Ascending aorta (tissue), 2 donors: ENCODE measurements around the gene FAM78B. TPM values are rescaled to one million over a fixed set of nuclear protein-coding genes. Genes with fewer than 3 reads are reported as not detected.

Experiments
- DNase-seq, 2 donors: peaks; one replicate each; pipeline ENCODE4 v3.0.0-alpha.2; 2019; ENCODE audit warnings: low spot score in 2 of 2
- H3K27ac ChIP-seq, 2 donors: fragments of 200-600 bp; sonication (generic); one replicate each; pipeline ENCODE4 v1.5.1; 2016 to 2017; ENCODE audit warnings: mild to moderate bottlenecking in 1 of 2
- H3K27me3 ChIP-seq: fragments of 200-600 bp; sonication (generic); one replicate; pipeline ENCODE4 v1.5.1; 2017
- H3K36me3 ChIP-seq, 2 donors: fragments of 200-600 bp; sonication (generic); one replicate each; pipeline ENCODE4 v1.5.1; 2016
- H3K4me1 ChIP-seq, 2 donors: fragments of 200-600 bp; sonication (generic); one replicate each; pipeline ENCODE4 v1.5.1; 2016 to 2017; ENCODE audit warnings: mild to moderate bottlenecking in 1 of 2
- H3K4me3 ChIP-seq, 2 donors: fragments of 200-600 bp; sonication (generic); one replicate each; pipeline ENCODE4 v1.5.1; 2016 to 2017; ENCODE audit warnings: mild to moderate bottlenecking in 1 of 2
- H3K9me3 ChIP-seq, 2 donors: fragments of 200-600 bp; sonication (generic); one replicate each; pipeline ENCODE4 v1.5.1; 2016
- intact Hi-C: fragments of 100-400 bp; cut with DNase I; formaldehyde crosslinking; loops from one replicate; pipeline ENCODE4 v1.15.1; 2023
- total RNA-seq: library from RNA; depleted of rRNA; stranded (reverse); fragments of >200 nt; gene quantifications from one replicate; pipeline ENCODE4 v1.1.0, GENCODE V29; 2016
- TF ChIP-seq, protein P1 (sequence below), 3 experiments: fragments of 200-600 bp in 2 of 3; fragments of 450-650 bp in 1 of 3; sonication (generic) in 2 of 3; IDR thresholded peaks; one replicate each; pipeline ENCODE4 v1.5.1; 2016 to 2019; ENCODE audit warnings: antibody characterized with exemption in 3 of 3, mild to moderate bottlenecking in 1 of 3, moderate library complexity in 1 of 3

FAM78B gene
- total RNA-seq, 1 donor from 2014 or later: not detected

DNA sequence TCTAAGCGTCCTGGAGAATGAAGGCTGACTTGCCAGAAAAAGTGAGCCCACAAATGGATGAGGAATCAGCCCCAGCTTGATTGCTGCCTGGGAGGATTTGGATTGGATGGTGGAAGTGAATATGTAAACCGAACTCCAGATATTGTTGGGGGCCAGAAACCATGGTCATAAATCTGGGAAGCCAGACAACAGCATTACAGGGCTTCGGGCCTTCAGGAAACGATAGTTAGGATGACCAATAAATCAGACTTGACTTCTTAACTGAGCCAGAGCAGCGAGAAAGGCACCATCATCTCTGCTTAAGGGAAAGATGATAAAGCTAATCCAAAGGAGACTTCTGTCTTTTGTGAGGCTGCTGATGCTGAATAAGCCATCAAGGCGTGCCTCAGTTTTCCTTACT, 26.6 kb downstream of the FAM78B start:
- Histone ChIP-seq H3K4me3 (no peak overlapping the region), H3K36me3 (no peaks in the 10 kb centered on the region), H3K27ac (no peak overlapping the region), H3K4me1 (no peaks in the 10 kb centered on the region), H3K9me3 (no peaks in the 10 kb centered on the region), H3K27me3 (no peaks in the 10 kb centered on the region)
- DNase-seq: no peak
- intact Hi-C loops: no loop called here
- TF ChIP-seq, protein P1, sequence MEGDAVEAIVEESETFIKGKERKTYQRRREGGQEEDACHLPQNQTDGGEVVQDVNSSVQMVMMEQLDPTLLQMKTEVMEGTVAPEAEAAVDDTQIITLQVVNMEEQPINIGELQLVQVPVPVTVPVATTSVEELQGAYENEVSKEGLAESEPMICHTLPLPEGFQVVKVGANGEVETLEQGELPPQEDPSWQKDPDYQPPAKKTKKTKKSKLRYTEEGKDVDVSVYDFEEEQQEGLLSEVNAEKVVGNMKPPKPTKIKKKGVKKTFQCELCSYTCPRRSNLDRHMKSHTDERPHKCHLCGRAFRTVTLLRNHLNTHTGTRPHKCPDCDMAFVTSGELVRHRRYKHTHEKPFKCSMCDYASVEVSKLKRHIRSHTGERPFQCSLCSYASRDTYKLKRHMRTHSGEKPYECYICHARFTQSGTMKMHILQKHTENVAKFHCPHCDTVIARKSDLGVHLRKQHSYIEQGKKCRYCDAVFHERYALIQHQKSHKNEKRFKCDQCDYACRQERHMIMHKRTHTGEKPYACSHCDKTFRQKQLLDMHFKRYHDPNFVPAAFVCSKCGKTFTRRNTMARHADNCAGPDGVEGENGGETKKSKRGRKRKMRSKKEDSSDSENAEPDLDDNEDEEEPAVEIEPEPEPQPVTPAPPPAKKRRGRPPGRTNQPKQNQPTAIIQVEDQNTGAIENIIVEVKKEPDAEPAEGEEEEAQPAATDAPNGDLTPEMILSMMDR (IDR thresholded peaks at IDR 0.05): no peak

DNA sequence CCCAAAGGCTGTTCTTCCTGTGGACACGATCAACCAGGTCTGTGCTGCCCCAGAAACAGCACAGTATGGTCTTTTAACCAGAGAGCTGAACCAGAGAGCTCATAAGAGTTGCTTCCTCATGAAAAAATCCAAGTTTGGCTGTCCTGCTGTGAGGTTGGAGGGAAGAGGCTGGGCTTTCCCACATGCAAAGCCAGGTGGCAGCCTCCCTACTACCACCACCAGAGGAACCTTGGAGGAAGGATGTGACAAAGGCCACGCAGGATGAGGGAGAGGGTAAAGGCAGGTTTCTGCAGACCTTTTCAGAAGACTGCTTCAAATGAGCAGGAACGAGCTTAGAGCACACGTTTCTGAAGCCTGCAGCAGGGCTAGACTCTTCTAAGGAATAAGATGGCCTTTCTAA, 27.1 kb downstream of the FAM78B start:
- no peaks in the 10 kb centered on the region for H3K9me3 ChIP-seq
- intact Hi-C loops: no loop called here
- DNase-seq: no peak
- no peaks in the 10 kb centered on the region for H3K27me3 ChIP-seq
- no peak overlapping the region for H3K27ac ChIP-seq
- no peak overlapping the region for H3K4me3 ChIP-seq
- no peaks in the 10 kb centered on the region for H3K36me3 ChIP-seq
- TF ChIP-seq, protein P1 (IDR thresholded peaks at IDR 0.05): no peak
- H3K4me1 ChIP-seq: no peaks in the 10 kb centered on the region

DNA sequence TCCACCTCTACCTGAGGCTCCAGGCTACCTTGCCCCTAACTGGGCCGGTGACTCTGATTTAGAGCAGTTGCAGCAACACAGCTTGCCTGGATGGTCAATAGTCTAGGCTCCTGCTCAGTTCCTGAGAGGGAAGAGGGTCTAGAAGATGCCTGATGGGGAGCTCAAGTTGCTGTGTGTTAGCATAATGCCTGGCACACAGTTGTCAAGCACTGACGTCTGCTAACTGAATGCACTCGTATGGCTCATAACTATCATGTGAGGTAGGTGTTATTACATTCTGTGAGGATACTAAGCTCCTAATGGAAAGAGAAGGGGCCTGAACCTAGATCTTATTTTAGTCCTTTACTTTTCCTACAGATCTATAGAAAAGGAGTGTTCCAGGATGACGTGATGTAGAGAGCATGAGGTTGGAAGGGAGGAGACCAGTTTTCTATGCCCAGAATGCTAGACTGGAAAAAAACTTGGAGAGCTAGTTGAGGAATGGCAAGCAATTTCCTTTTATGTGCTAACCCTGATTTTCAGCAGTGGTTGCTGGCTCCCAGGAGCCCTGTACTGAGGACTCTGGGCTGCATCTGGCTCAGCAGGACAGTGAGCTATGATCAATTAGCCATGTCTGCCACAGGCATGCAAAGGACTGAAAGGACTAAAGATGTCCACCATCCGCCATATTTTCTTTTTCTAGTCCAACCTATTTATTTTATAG, 30.0 kb downstream of the FAM78B start:
- H3K36me3 ChIP-seq: no peaks in the 10 kb centered on the region
- no peak overlapping the region for H3K27ac ChIP-seq
- no peaks in the 10 kb centered on the region for H3K4me1 ChIP-seq
- intact Hi-C loops: no loop called here
- H3K9me3 ChIP-seq: no peaks in the 10 kb centered on the region
- TF ChIP-seq, protein P1 (IDR thresholded peaks at IDR 0.05): no peak
- DNase-seq: no peak
- H3K27me3 ChIP-seq: no peaks in the 10 kb centered on the region
- no peak overlapping the region for H3K4me3 ChIP-seq

DNA sequence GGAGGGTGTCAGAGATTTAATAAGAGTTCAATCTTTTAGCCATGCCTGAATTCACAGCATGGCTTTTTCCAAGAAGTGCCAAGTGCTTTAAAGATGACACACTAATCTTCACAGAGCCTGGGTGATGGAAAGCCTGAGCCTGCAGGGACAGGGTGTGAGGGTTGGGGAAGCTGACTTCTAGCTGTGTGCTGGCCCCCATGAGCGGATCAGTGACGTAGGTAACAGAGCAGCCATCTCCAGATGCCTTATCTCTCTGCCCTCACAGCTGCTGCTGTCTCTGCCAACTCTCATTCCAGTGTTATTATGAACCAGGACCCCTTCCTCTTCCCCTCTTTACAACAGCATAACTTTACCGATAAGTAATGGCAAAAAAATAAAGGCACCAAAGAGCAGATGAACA, 30.6 kb downstream of the FAM78B start:
- Histone ChIP-seq H3K27ac (no peak overlapping the region), H3K4me3 (no peak overlapping the region), H3K27me3 (no peaks in the 10 kb centered on the region), H3K9me3 (no peaks in the 10 kb centered on the region), H3K36me3 (no peaks in the 10 kb centered on the region), H3K4me1 (no peaks in the 10 kb centered on the region)
- DNase-seq: no peak
- intact Hi-C loops: no loop called here
- TF ChIP-seq, protein P1 (IDR thresholded peaks at IDR 0.05): no peak

DNA sequence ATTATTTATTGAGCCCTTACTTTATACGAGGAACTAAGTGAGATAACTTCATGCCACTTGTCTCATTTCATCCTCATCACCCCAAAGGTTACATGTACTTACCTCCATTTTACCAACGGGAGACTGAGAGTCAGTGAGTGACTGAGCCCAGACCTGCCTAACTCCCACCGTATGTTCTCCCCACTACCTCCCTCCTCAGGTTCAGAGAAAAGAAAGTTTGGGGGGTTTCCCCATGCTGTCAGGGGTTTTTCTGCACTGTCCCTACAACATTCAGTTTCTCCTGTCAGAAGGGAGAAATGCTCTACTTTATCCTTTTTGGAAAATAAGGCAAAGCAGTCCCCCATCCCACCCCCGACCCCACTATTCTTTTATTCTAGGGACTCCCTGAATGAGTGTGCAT, 32.9 kb downstream of the FAM78B start:
- H3K4me3 ChIP-seq: no peak overlapping the region
- no peak for DNase-seq
- intact Hi-C loops: no loop called here
- no peaks in the 10 kb centered on the region for H3K36me3 ChIP-seq
- H3K9me3 ChIP-seq: no peaks in the 10 kb centered on the region
- H3K27ac ChIP-seq: no peak overlapping the region
- TF ChIP-seq, protein P1 (IDR thresholded peaks at IDR 0.05): no peak
- H3K4me1 ChIP-seq: no peaks in the 10 kb centered on the region
- no peaks in the 10 kb centered on the region for H3K27me3 ChIP-seq
